AG09319 (cell line): ENCODE results near the gene SIPA1L3.

Experiments used
- DNase-seq: peaks from one replicate; pipeline ENCODE4 v3.0.0-alpha.2; 2010; ENCODE audit warnings: low read depth; ENCODE audit errors: extremely low read depth
- TF ChIP-seq, protein P1 (sequence below): IDR thresholded peaks from 2 replicates; pipeline ENCODE4 v1.5.1; 2011; ENCODE audit warnings: low read depth, mild to moderate bottlenecking, inconsistent platforms, low read length, moderate library complexity

Gene SIPA1L3

DNA sequence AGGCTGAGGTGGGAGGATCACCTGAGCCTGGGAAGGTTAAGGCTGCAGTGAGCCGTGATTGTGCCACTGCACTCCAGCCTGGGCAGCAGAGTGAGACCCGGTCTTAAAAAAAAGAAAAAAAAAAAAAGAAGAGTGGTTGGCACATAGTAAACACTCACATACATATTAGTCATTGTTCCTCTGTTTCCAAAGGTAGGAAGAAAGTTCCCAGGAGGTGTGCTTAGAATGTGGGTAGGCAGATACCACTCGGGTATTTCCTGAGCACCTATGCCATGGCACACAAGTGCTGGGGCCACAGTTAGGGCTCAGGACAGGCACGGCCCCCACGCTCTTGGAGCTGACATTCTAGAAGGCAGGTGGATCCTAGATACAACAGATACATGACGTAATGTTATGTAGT lies 41.4 kb downstream of the SIPA1L3 start:
- TF ChIP-seq, protein P1, sequence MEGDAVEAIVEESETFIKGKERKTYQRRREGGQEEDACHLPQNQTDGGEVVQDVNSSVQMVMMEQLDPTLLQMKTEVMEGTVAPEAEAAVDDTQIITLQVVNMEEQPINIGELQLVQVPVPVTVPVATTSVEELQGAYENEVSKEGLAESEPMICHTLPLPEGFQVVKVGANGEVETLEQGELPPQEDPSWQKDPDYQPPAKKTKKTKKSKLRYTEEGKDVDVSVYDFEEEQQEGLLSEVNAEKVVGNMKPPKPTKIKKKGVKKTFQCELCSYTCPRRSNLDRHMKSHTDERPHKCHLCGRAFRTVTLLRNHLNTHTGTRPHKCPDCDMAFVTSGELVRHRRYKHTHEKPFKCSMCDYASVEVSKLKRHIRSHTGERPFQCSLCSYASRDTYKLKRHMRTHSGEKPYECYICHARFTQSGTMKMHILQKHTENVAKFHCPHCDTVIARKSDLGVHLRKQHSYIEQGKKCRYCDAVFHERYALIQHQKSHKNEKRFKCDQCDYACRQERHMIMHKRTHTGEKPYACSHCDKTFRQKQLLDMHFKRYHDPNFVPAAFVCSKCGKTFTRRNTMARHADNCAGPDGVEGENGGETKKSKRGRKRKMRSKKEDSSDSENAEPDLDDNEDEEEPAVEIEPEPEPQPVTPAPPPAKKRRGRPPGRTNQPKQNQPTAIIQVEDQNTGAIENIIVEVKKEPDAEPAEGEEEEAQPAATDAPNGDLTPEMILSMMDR, result no peak
- no peak for DNase-seq

DNA sequence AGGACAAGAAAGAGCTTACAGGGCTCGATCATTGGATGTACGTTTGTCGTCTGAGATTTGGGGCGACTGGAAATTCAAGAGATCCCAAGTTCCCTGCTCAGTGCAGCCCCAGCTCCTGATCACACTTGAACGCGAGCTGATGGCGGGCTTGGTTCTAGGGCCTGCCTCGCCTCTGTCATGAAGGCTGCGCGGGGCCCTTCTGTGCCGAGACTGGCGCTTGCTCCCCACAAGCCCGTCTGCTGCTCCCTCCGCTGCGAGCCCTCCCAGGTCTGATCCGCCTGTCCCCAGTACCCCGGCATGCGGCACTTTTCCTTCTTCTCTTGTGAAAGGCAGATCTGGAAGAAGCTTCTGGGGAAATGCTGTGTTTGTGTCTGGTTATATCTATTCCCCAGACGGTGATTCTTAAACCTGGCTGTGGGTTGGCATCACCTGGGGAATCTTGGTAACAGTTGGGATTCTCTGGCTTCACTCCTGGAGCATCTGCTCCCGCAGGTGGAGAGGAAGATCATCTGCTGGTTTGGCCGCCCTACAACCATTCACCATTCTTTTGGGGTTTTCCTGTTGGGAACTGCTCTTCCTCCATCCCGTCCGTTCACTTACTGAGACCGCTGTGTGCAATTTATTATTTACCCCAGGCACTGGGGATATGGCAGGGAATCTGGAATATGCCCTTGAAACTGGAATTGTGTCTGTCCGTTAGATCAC lies 43.6 kb downstream of the SIPA1L3 start:
- TF ChIP-seq, protein P1, result no peak
- no peak for DNase-seq

DNA sequence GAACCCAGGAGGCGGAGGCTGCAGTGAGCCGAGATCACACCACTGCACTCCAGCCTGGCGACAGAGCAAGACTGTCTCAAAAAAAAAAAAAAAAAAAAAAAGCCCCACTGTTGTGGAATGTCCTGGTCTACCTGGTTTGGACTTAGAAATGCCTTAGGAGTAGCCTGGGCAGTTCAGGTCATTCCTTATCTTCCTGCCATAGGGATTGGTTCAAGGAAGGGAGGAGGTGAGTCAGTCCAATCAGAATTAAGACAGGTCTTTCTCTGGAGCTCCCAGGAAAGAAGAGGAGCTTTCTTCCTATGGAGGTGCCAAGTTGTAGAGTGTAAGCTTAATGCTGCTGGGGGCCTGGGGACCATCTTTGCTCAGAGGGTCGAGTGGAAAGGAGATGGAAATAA lies 44.8 kb downstream of the SIPA1L3 start:
- no peak for DNase-seq
- TF ChIP-seq, protein P1, result no peak

DNA sequence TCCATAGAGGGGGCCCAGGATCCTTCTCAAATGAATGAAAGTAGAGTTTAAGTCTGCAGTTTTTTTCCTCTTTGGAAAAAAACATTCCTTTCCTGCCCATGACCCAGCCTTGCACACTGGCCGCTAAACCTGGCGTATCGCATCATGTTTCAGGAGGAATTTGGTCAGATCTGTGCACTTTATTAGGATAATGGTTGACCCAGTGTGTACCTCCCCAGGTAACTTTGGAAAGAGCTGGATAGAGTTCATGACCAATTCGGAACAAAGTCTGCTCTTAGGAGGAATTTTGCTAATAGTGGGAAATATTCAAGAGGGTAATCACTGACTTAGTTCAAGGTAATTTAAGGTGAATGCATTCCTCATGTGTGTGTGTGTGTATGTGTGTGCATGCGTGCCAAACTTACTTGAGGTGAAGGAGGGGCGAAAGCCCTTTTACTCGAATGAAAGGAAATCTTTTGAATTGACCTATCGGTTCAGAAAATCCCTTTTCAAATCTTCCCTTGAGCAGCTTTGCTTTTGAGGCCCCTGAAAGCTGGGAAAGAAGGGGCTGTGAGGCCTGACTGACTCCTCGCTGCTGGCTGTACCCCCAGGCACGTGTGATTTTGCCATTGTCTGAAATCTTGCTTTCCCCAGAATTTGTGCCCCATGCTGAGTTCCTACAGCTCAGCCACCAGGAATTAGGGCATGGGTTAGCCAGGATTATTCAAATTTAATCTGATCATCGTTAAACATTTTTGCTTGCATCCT lies 46.3 kb downstream of the SIPA1L3 start:
- DNase-seq, result no peak
- TF ChIP-seq, protein P1, result no peak

DNA sequence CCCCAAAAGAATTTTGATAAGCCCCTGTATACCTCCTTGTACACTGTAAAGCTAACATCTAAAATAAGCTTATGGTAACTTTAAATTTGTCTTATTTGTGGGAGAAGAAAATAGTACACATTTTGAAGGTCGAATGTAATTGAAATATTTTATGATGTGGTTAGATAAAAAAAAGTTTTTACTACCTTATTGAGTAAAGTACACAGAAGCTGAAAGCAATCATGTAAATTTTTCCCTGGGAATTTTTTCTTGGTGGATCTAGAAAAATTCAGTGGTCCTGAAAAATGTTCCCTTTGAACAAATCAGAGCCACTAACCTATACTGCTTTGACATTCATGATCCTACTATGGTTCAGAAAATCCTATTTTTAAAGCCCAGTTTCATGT lies 46.9 kb downstream of the SIPA1L3 start:
- TF ChIP-seq, protein P1, result no peak

DNA sequence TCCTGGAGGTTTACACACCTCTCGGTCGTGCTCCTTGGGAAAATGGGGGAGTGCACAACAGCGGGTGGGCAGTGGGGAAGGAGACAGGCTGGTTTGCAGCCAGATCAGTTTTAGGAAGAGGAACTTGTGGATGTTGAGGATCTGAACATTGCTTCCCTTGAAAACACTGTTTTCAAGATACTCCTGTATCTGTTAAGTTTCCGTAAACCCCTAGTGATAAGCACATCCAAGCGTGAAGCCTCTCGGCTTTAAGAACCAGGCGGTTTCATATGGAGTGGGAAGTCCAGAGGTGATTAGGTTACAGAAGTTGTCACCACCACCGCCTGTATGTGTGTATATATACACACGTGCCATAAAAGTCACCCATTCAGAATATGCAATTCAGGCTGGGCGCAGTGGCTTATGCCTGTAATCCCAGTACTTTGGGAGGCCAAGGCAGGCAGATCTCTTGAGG lies 47.4 kb downstream of the SIPA1L3 start:
- TF ChIP-seq, protein P1, result no peak

More for the DNA sequence above, 46.9 kb downstream of the SIPA1L3 start:
- no peak for DNase-seq

DNA sequence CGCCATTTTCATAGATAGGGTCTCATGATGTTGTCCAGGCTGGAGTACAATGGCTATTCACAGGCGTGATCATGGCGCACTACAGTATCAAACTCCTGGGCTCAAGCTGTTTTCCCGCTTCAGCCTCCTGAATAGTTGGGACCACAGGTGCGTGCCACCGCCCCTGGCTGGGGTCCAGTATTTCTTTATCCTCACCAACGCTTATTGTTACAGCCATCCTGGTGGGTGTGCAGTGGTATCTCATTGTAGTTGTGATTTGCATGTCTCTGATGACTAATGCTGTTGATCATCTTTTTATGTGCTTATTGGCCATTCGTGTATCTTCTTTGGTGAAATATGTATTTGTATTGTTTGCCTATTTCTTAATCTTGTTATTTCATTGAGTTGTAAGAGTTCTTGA lies 49.0 kb downstream of the SIPA1L3 start:
- TF ChIP-seq, protein P1, result no peak
- DNase-seq, result no peak

More for the DNA sequence above, 47.4 kb downstream of the SIPA1L3 start:
- no peak for DNase-seq
